Measurements from ENCODE around the gene ALG9. TPM values are rescaled to one million over a fixed set of nuclear protein-coding genes. Genes with fewer than 3 reads are reported as not detected.

The ALG9 gene
- total and polyA plus RNA-seq, 2 of the 4 experiments (the other 2 are of a cell fraction): 20.7 to 35.7 TPM

- Histone ChIP-seq H3K4ac (ENCODE audit: low read depth, low read length) (no peak overlapping the region), H3K9me1 (ENCODE audit: insufficient read depth, low read length) (peaks cover 3% of the 10 kb centered on the region; the same call in 1 of the 2 replicates), H4K91ac (ENCODE audit: insufficient read depth, low read depth, low read length) (no peak overlapping the region), H3K79me1 (ENCODE audit: low read depth in 1 of 2, low read length in 2 of 2) (no peaks in the 10 kb centered on the region; a peak in 1 of 4 replicates), H4K8ac (ENCODE audit: low read depth in 2 of 2, low read length in 2 of 2) (no peak overlapping the region), H3K4me1 (ENCODE audit: control insufficient read depth, insufficient read depth, low read length) (peaks cover 7% of the 10 kb centered on the region), H4K5ac (ENCODE audit: low read depth, low read length) (no peak overlapping the region), H3K27me3 (ENCODE audit: control insufficient read depth, insufficient read depth, low read length) (no peaks in the 10 kb centered on the region), H2BK5ac (ENCODE audit: low read depth, low read length, poor library complexity, severe bottlenecking) (no peak overlapping the region), H3K36me3 (ENCODE audit: control insufficient read depth, insufficient read depth, low read length) (no peaks in the 10 kb centered on the region; the same call in 1 of the 2 replicates), H2BK15ac (ENCODE audit: low read depth, low read length) (no peak overlapping the region), H3K4me3 (ENCODE audit: insufficient read depth, low read depth, low read length) (no peak overlapping the region), H2AFZ (replicated peaks; ENCODE audit: low read length, poor library complexity) (no peak overlapping the region), H3K9ac (ENCODE audit: low read depth, low read length) (no peak overlapping the region), H2BK120ac (ENCODE audit: low read depth, low read length) (no peak overlapping the region), H3K14ac (replicated peaks; ENCODE audit: low read depth, low read length) (no peak overlapping the region), H2AK5ac (ENCODE audit: low read depth, low read length) (no peak overlapping the region), H3K56ac (ENCODE audit: extremely low read depth, insufficient read depth, low read length) (no peak overlapping the region), H4K20me1 (ENCODE audit: insufficient read depth, low read length) (no peaks in the 10 kb centered on the region), H2AK9ac (replicated peaks; ENCODE audit: low read depth, low read length, poor library complexity) (no peak overlapping the region), H3K4me2 (ENCODE audit: low read depth, low read length) (no peak overlapping the region), H3K23ac (ENCODE audit: low read depth, low read length) (no peak overlapping the region), H3K18ac (ENCODE audit: low read depth, low read length) (no peak overlapping the region), H3K27ac (ENCODE audit: insufficient read depth, low read length) (no peak overlapping the region), H3K9me3 (ENCODE audit: control insufficient read depth, insufficient read depth, low read length) (no peaks in the 10 kb centered on the region), H2BK20ac (ENCODE audit: low read depth, low read length) (no peak overlapping the region)
- POLR2A ChIA-PET (ENCODE audit: unreplicated experiment): no interaction called here
- BruUV-seq (replicated peaks): no TSS peak
- dilution Hi-C loops (cut with HindIII; ENCODE audit: low sequenced_read_pairs, unreplicated experiment) (no loop called here), in situ Hi-C loops (cut with MboI; ENCODE audit: low sequenced_read_pairs) (loop anchor here (5.0 kb wide), 2 partner anchors 256 to 391 kb away; no protein-coding TSS in a partner anchor), intact Hi-C loops (cut with micrococcal nuclease) (loop anchor here (5.0 kb wide), 2 partner anchors 51 to 256 kb away; no protein-coding TSS in a partner anchor)
- DNase-seq (no peak), ATAC-seq (ENCODE audit: low read depth) (no peak)
- no peak for TF ChIP-seq MAZ (IDR thresholded peaks at IDR 0.05; ENCODE audit: borderline replicate concordance, low read depth, low read length)
- no peak for TF ChIP-seq RAD21 (IDR thresholded peaks at IDR 0.05; ENCODE audit: low read length)
- no peak for TF ChIP-seq BHLHE40 (IDR thresholded peaks at IDR 0.05; ENCODE audit: low read depth, low read length)
- TF ChIP-seq CHD1 (IDR thresholded peaks at IDR 0.05; ENCODE audit: low read depth, low read length): no peak
- TF ChIP-seq NFE2L2 (IDR thresholded peaks at IDR 0.05; ENCODE audit: low read depth, low read length): no peak
- TF ChIP-seq RCOR1 (IDR thresholded peaks at IDR 0.05; ENCODE audit: insufficient replicate concordance, low read length): no peak
- no peak for TF ChIP-seq RFX5 (IDR thresholded peaks at IDR 0.05; ENCODE audit: low read depth, low read length)
- no peak for TF ChIP-seq POLR2A (IDR thresholded peaks at IDR 0.05; ENCODE audit: low read depth, low read length)
- TF ChIP-seq FOS (IDR thresholded peaks at IDR 0.05; ENCODE audit: low read depth, low read length): no peak
- TF ChIP-seq CTCF (conservative IDR thresholded peaks at IDR 0.05; ENCODE audit: low read depth, low read length): no peak
- no peak for TF ChIP-seq ELK1 (IDR thresholded peaks at IDR 0.05; ENCODE audit: borderline replicate concordance, low read depth, low read length)
- no peak for TF ChIP-seq USF2 (IDR thresholded peaks at IDR 0.05; ENCODE audit: low read depth, low read length)
- no peak for TF ChIP-seq MAFK (IDR thresholded peaks at IDR 0.05; ENCODE audit: low read depth, low read length)
- TF ChIP-seq MXI1 (IDR thresholded peaks at IDR 0.05; ENCODE audit: borderline replicate concordance, low read depth, low read length): no peak
- TF ChIP-seq CEBPB (IDR thresholded peaks at IDR 0.05; ENCODE audit: low read depth, low read length): no peak
- TF ChIP-seq SMC3 (IDR thresholded peaks at IDR 0.05; ENCODE audit: low read depth, low read length): no peak
- 100% methylated on average over 1 of the region's 5 CpGs; no CpG with 5 or more reads in 1 of the 2 experiments for WGBS, 2 experiments (ENCODE audit: extremely low coverage in 2 of 2, insufficient read length in 1 of 2)
- CTCF ChIA-PET: no interaction called here
Measured at GRCh38 chr11:111843661-111844060, 27.7 kb downstream of the ALG9 start.
